Measurements from ENCODE around the gene NUBP1. TPM values are rescaled to one million over a fixed set of nuclear protein-coding genes. Genes with fewer than 3 reads are reported as not detected.

The NUBP1 gene
- total RNA-seq, 1 experiment from 2014 or later = 34.3 TPM

GRCh38 chr16:10752843-10753523 is 9.3 kb downstream of the NUBP1 start:
- H3K79me2 ChIP-seq (ENCODE audit: low read length) = no peaks in the 10 kb centered on the region
- DNase-seq = no peak
- no peak overlapping the region for H3K4me2 ChIP-seq (ENCODE audit: low read length)
- TF ChIP-seq, protein P1, sequence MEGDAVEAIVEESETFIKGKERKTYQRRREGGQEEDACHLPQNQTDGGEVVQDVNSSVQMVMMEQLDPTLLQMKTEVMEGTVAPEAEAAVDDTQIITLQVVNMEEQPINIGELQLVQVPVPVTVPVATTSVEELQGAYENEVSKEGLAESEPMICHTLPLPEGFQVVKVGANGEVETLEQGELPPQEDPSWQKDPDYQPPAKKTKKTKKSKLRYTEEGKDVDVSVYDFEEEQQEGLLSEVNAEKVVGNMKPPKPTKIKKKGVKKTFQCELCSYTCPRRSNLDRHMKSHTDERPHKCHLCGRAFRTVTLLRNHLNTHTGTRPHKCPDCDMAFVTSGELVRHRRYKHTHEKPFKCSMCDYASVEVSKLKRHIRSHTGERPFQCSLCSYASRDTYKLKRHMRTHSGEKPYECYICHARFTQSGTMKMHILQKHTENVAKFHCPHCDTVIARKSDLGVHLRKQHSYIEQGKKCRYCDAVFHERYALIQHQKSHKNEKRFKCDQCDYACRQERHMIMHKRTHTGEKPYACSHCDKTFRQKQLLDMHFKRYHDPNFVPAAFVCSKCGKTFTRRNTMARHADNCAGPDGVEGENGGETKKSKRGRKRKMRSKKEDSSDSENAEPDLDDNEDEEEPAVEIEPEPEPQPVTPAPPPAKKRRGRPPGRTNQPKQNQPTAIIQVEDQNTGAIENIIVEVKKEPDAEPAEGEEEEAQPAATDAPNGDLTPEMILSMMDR (conservative IDR thresholded peaks at IDR 0.05; ENCODE audit: low read depth, low read length) = no peak
- TF ChIP-seq EZH2phosphoT487 (IDR thresholded peaks at IDR 0.05; ENCODE audit: borderline replicate concordance, low read length) (no peak), EZH2 (IDR thresholded peaks at IDR 0.05; ENCODE audit: low read length, unreplicated experiment) (no peak)
- no peaks in the 10 kb centered on the region for H3K27me3 ChIP-seq (ENCODE audit: low read length)
- no peaks in the 10 kb centered on the region for H3F3A ChIP-seq (ENCODE audit: low read length, unreplicated experiment)
- no peak overlapping the region for H2AFZ ChIP-seq (ENCODE audit: low read length)
- intact Hi-C loops (cut with micrococcal nuclease) = no loop called here
- no peak overlapping the region for H3K4me3 ChIP-seq (ENCODE audit: low read length)
- no peaks in the 10 kb centered on the region for H3K36me3 ChIP-seq (ENCODE audit: low read depth, low read length)
- no peak for ATAC-seq
- no peaks in the 10 kb centered on the region for H3K9me3 ChIP-seq (ENCODE audit: low read length)
- no peak overlapping the region for H3K9ac ChIP-seq (ENCODE audit: low read length)
- ChIA-PET POLR2A (ENCODE audit: unreplicated experiment) (no interaction called here), CTCF (no interaction called here)
- H4K20me1 ChIP-seq (ENCODE audit: low read length) = no peaks in the 10 kb centered on the region
- H3K4me1 ChIP-seq (ENCODE audit: insufficient read depth, low read length) = peaks cover 16% of the 10 kb centered on the region
- H3K27ac ChIP-seq (ENCODE audit: low read length) = no peak overlapping the region
- BruUV-seq (replicated peaks) = no TSS peak
- H3K9me2 ChIP-seq (replicated peaks; ENCODE audit: low read length) = no peaks in the 10 kb centered on the region

DNA sequence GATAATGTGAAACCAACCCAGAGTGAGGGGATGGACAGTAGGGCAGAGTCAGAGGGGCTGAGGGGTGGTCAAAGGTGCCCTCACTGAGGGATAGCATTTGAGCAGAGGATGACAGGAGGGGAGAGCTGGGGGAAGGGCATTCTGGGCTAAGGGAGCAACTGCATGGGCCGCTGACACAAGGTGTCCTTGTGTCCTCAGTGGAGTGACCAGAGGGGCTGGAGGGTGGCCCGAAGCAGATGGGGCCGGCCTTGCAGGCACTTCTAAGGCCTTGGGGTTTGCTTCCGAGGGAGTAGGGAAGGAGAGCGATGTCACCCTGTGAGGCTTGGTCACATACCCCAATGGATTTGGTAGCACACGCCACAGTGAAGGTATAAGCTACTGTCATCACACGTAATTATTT is 10.0 kb downstream of the NUBP1 start:
- TF ChIP-seq, protein P1 (conservative IDR thresholded peaks at IDR 0.05; ENCODE audit: low read depth, low read length) = no peak
- TF ChIP-seq EZH2 (IDR thresholded peaks at IDR 0.05; ENCODE audit: low read length, unreplicated experiment) = no peak
- no peak for TF ChIP-seq EZH2phosphoT487 (IDR thresholded peaks at IDR 0.05; ENCODE audit: borderline replicate concordance, low read length)
- POLR2A ChIA-PET (ENCODE audit: unreplicated experiment) = no interaction called here
- ATAC-seq = no peak
- no peak overlapping the region for H2AFZ ChIP-seq (ENCODE audit: low read length)
- H3K4me2 ChIP-seq (ENCODE audit: low read length) = no peak overlapping the region
- no peaks in the 10 kb centered on the region for H4K20me1 ChIP-seq (ENCODE audit: low read length)
- no peak overlapping the region for H3K27ac ChIP-seq (ENCODE audit: low read length)
- no peak overlapping the region for H3K4me3 ChIP-seq (ENCODE audit: low read length)
- intact Hi-C loops (cut with micrococcal nuclease) = no loop called here
- H3K27me3 ChIP-seq (ENCODE audit: low read length) = no peaks in the 10 kb centered on the region
- CTCF ChIA-PET = no interaction called here
- no peaks in the 10 kb centered on the region for H3K36me3 ChIP-seq (ENCODE audit: low read depth, low read length)
- no peaks in the 10 kb centered on the region for H3F3A ChIP-seq (ENCODE audit: low read length, unreplicated experiment)
- H3K9me3 ChIP-seq (ENCODE audit: low read length) = no peaks in the 10 kb centered on the region
- H3K9me2 ChIP-seq (replicated peaks; ENCODE audit: low read length) = no peaks in the 10 kb centered on the region
- no peaks in the 10 kb centered on the region for H3K79me2 ChIP-seq (ENCODE audit: low read length)
- no peak for DNase-seq
- peaks cover 16% of the 10 kb centered on the region for H3K4me1 ChIP-seq (ENCODE audit: insufficient read depth, low read length)
- no peak overlapping the region for H3K9ac ChIP-seq (ENCODE audit: low read length)
- no TSS peak for BruUV-seq (replicated peaks)

DNA sequence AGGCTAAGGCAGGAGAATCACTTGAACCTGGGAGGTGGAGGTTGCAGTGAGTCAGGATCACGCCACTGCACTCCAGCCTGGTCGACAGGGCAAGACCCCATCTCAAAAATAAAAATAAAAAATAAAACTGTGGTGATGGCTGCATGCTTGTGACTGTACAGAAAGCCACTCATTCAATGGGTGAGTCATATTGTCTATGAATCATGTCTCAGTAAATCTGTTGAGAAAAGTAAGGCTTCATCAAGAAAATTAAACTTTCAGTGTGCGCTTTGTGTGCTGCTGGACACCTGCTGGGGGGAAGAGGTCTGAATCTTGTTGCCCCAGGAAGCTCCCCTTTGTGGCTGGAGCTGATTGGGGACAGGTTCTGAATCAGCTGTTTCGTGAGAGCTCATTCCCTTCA is 11.3 kb downstream of the NUBP1 start:
- intact Hi-C loops (cut with micrococcal nuclease) = no loop called here
- no TSS peak for BruUV-seq (replicated peaks)
- H3K9me2 ChIP-seq (replicated peaks; ENCODE audit: low read length) = no peaks in the 10 kb centered on the region
- peak overlapping the region; percentile 21 for H3K4me2 ChIP-seq (ENCODE audit: low read length)
- H3K79me2 ChIP-seq (ENCODE audit: low read length) = no peaks in the 10 kb centered on the region
- peak overlapping the region; percentile 39 for H3K27ac ChIP-seq (ENCODE audit: low read length)
- TF ChIP-seq EZH2 (IDR thresholded peaks at IDR 0.05; ENCODE audit: low read length, unreplicated experiment) (no peak), EZH2phosphoT487 (IDR thresholded peaks at IDR 0.05; ENCODE audit: borderline replicate concordance, low read length) (no peak)
- TF ChIP-seq, protein P1 (conservative IDR thresholded peaks at IDR 0.05; ENCODE audit: low read depth, low read length) = no peak
- no peaks in the 10 kb centered on the region for H3F3A ChIP-seq (ENCODE audit: low read length, unreplicated experiment)
- no peaks in the 10 kb centered on the region for H3K9me3 ChIP-seq (ENCODE audit: low read length)
- ATAC-seq (peak; percentile 90), DNase-seq (peak; percentile 71)
- no peaks in the 10 kb centered on the region for H3K27me3 ChIP-seq (ENCODE audit: low read length)
- peaks cover 16% of the 10 kb centered on the region for H3K4me1 ChIP-seq (ENCODE audit: insufficient read depth, low read length)
- no peaks in the 10 kb centered on the region for H3K36me3 ChIP-seq (ENCODE audit: low read depth, low read length)
- POLR2A ChIA-PET (ENCODE audit: unreplicated experiment) = interaction anchor here (0.5 kb wide), 1 partner anchor 1938 kb away, joined by 3 read pairs; no protein-coding TSS in a partner anchor
- CTCF ChIA-PET = no interaction called here
- no peak overlapping the region for H2AFZ ChIP-seq (ENCODE audit: low read length)
- no peak overlapping the region for H3K4me3 ChIP-seq (ENCODE audit: low read length)
- no peaks in the 10 kb centered on the region for H4K20me1 ChIP-seq (ENCODE audit: low read length)
- H3K9ac ChIP-seq (ENCODE audit: low read length) = no peak overlapping the region

Data from PC-3 (cell line).